Fibroblast of lung (primary cell): ENCODE measurements around the gene SPATA16. TPM values are rescaled to one million over a fixed set of nuclear protein-coding genes. Genes with fewer than 3 reads are reported as not detected.

Source experiments
- DNase-seq, 2 donors: peaks; one replicate each; pipeline versions ENCODE4 v3.0.0 to v3.0.0-alpha.2; 2010; ENCODE audit warnings: low read depth in 2 of 2
- H2AFZ ChIP-seq: 2 replicates; pipeline ENCODE4 v1.5.1; 2012; ENCODE audit warnings: low read length, control low read depth, inconsistent platforms
- H3K27ac ChIP-seq: 2 replicates; pipeline ENCODE4 v1.5.1; 2011; ENCODE audit warnings: low read length, control low read depth; ENCODE audit not compliant: insufficient read depth
- H3K27me3 ChIP-seq: 2 replicates; pipeline ENCODE4 v1.5.1; 2011; ENCODE audit warnings: mild to moderate bottlenecking, low read length; ENCODE audit not compliant: control insufficient read depth, insufficient read depth
- H3K36me3 ChIP-seq: 2 replicates; pipeline ENCODE4 v1.5.1; 2011; ENCODE audit warnings: low read length; ENCODE audit not compliant: control insufficient read depth, insufficient read depth
- H3K4me1 ChIP-seq: 2 replicates; pipeline ENCODE4 v1.5.1; 2011; ENCODE audit warnings: low read length; ENCODE audit not compliant: control insufficient read depth, insufficient read depth; ENCODE audit errors: extremely low read depth
- H3K4me2 ChIP-seq: 2 replicates; pipeline ENCODE4 v1.5.1; 2011; ENCODE audit warnings: low read length, control low read depth; ENCODE audit not compliant: insufficient read depth; ENCODE audit errors: extremely low read depth
- H3K4me3 ChIP-seq, 4 experiments: fragments of 200-600 bp in 1 of 4; sonication (generic) in 1 of 4; replicated peaks in 1 of 4; 2 replicates each; pipeline ENCODE4 v1.5.1; 2011 to 2016; ENCODE audit warnings: low read length in 4 of 4, low read depth in 3 of 4, mild to moderate bottlenecking in 3 of 4, control low read depth in 2 of 4, inconsistent platforms in 1 of 4, mixed read lengths in 1 of 4; ENCODE audit not compliant: insufficient read depth in 1 of 4; ENCODE audit errors: control extremely low read depth in 1 of 4
- H3K79me2 ChIP-seq: 2 replicates; pipeline ENCODE4 v1.5.1; 2012; ENCODE audit warnings: mild to moderate bottlenecking, low read length, inconsistent platforms; ENCODE audit not compliant: control insufficient read depth, insufficient read depth
- H3K9ac ChIP-seq: 2 replicates; pipeline ENCODE4 v1.5.1; 2011; ENCODE audit warnings: mild to moderate bottlenecking, low read length, control low read depth; ENCODE audit not compliant: insufficient read depth
- H3K9me3 ChIP-seq: 2 replicates; pipeline ENCODE4 v1.5.1; 2012; ENCODE audit warnings: low read depth, low read length; ENCODE audit not compliant: control insufficient read depth, insufficient read depth
- H4K20me1 ChIP-seq: 2 replicates; pipeline ENCODE4 v1.5.1; 2011; ENCODE audit warnings: low read length; ENCODE audit not compliant: control insufficient read depth, insufficient read depth; ENCODE audit errors: extremely low read depth
- CTCF ChIP-seq, 2 donors: IDR thresholded peaks in 1 of 2; conservative IDR thresholded peaks in 1 of 2; 1 replicate in 1 of 2; 2 replicates in 1 of 2; pipeline ENCODE4 v1.5.1; 2011 to 2012; ENCODE audit warnings: low read length in 2 of 2, control low read depth in 1 of 2, inconsistent platforms in 1 of 2, low read depth in 1 of 2, mild to moderate bottlenecking in 1 of 2
- EZH2 ChIP-seq: IDR thresholded peaks from 2 replicates; pipeline ENCODE4 v1.5.1; 2012; ENCODE audit warnings: low read length, control low read depth, mild to moderate bottlenecking; ENCODE audit errors: missing control alignments
- polyA plus RNA-seq, 2 donors: library from polyadenylated mRNA; depleted of rRNA in 1 of 2; stranded (reverse) in 1 of 2; unstranded in 1 of 2; fragments of >200 nt; gene quantifications; 2 replicates each; pipeline ENCODE4 v1.2.1, GENCODE V29; 2011 to 2012; ENCODE audit warnings: missing spikeins in 1 of 2
- total RNA-seq: library from RNA; depleted of rRNA; stranded (reverse); fragments of >200 nt; gene quantifications from 2 replicates; pipeline ENCODE4 v1.2.1, GENCODE V29; 2014

The SPATA16 gene
- total and polyA plus RNA-seq, 2 donors (not counting 1 experiment from before 2014, with no cell fraction given): not detected

DNA sequence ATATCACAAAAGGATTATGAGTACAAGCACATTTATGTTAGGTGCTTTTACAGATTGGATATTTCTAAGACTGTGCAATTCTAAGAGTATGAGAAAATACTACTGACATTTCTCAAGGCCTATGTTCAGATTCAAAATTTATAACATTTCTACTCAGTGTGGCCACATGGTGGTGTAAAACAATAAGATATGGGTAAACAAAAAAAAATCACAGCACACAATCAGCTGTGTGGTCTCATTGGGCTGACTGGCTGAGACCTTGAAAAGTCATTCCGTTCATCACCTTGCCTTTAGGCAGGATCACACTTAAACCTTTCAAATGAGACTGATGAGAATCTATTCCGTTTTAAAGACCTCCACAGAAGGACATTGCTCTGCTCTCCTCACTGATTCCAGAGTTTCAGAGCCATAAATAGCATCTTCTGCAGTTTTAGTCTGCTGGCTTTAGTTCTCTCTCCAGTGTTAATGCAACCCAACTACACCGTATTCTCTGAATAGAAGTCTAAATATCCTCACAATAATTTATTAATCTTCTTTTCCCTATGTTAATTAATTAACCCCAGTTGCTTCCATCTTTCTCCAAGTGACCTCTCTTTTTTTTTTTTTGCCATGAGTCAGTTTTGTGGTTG lies 158.2 kb downstream of the SPATA16 start:
- no peaks in the 10 kb centered on the region for H3K79me2 ChIP-seq
- no peaks in the 10 kb centered on the region for H3K4me1 ChIP-seq
- H3K4me3 ChIP-seq: no peak overlapping the region
- peak in 1 of 2 donors; percentile 19 for DNase-seq
- no peak overlapping the region for H3K4me2 ChIP-seq
- no peak overlapping the region for H2AFZ ChIP-seq
- no peak overlapping the region for H3K27ac ChIP-seq
- TF ChIP-seq EZH2 (no peak), CTCF (conservative IDR thresholded peaks at IDR 0.05 in 1 of 2, IDR thresholded peaks at IDR 0.05 in 1 of 2; ENCODE audit: low read depth in 1 of 2, low read length in 2 of 2) (no peak)
- no peaks in the 10 kb centered on the region for H3K36me3 ChIP-seq
- no peaks in the 10 kb centered on the region for H4K20me1 ChIP-seq
- H3K9me3 ChIP-seq: no peaks in the 10 kb centered on the region
- no peaks in the 10 kb centered on the region for H3K27me3 ChIP-seq
- no peak overlapping the region for H3K9ac ChIP-seq

DNA sequence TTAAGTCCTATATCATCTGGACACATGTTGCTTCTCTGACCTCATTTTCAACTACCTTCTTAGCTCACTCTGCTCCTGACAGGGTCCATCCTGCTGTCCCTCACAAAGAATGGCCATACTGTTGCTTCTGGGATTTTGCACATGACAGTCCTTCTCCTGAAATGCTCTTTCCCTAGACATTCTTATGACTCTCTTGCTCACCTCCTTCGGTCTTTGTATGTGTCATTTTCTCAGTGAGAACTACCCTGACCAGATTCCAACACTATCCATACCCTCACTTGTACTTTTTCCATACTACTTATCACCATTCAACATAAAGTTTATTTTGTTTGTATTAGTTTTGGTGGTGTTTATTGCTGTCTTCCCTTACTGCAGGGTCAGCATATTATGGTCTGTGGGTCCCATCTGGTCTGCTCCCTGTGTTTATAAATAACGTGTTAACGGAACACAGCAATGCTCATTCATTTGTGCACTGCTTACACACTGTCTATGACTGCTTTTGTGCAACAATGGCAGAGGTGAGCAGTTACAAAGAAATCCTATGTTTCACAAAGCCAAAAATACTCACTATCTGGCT lies 159.5 kb downstream of the SPATA16 start:
- no peak overlapping the region for H3K4me3 ChIP-seq

GRCh38 chr3:172980849-172981248 lies 160.2 kb downstream of the SPATA16 start:
- no peaks in the 10 kb centered on the region for H3K36me3 ChIP-seq
- H3K9me3 ChIP-seq: no peaks in the 10 kb centered on the region
- H3K27ac ChIP-seq: no peak overlapping the region
- no peaks in the 10 kb centered on the region for H3K27me3 ChIP-seq
- TF ChIP-seq CTCF (conservative IDR thresholded peaks at IDR 0.05 in 1 of 2, IDR thresholded peaks at IDR 0.05 in 1 of 2; ENCODE audit: low read depth in 1 of 2, low read length in 2 of 2) (no peak), EZH2 (no peak)
- H3K79me2 ChIP-seq: no peaks in the 10 kb centered on the region
- H4K20me1 ChIP-seq: no peaks in the 10 kb centered on the region
- no peak overlapping the region for H2AFZ ChIP-seq
- no peak overlapping the region for H3K4me3 ChIP-seq
- H3K9ac ChIP-seq: no peak overlapping the region
- H3K4me2 ChIP-seq: no peak overlapping the region
- peak; percentile 1 to 10 for DNase-seq
- H3K4me1 ChIP-seq: no peaks in the 10 kb centered on the region

More for the DNA sequence above, 159.5 kb downstream of the SPATA16 start:
- Histone ChIP-seq H3K27me3 (no peaks in the 10 kb centered on the region), H3K9ac (no peak overlapping the region), H4K20me1 (no peaks in the 10 kb centered on the region), H3K9me3 (no peaks in the 10 kb centered on the region), H3K4me1 (no peaks in the 10 kb centered on the region), H3K27ac (no peak overlapping the region), H2AFZ (no peak overlapping the region), H3K4me2 (no peak overlapping the region), H3K79me2 (no peaks in the 10 kb centered on the region), H3K36me3 (no peaks in the 10 kb centered on the region)
- no peak for TF ChIP-seq EZH2
- TF ChIP-seq CTCF (conservative IDR thresholded peaks at IDR 0.05 in 1 of 2, IDR thresholded peaks at IDR 0.05 in 1 of 2; ENCODE audit: low read depth in 1 of 2, low read length in 2 of 2): no peak
- DNase-seq: no peak
